Cardiac septum (tissue), 1 donor: ENCODE results near the gene COA4. TPM values are rescaled to one million over a fixed set of nuclear protein-coding genes. Genes with fewer than 3 reads are reported as not detected.
"Not testable (repeated sequence)": the region's sequence is repeated elsewhere in the genome, so short reads cannot be mapped to it uniquely, and the experiment has no call there.

Experiments
- DNase-seq: peaks from one replicate; pipeline ENCODE4 v3.0.0-alpha.2; 2020; ENCODE audit warnings: low spot score
- intact Hi-C: fragments of 100-400 bp; cut with DNase I; formaldehyde crosslinking; loops from one replicate; pipeline ENCODE4 v1.14.0; 2022
- long read RNA-seq: library from polyadenylated mRNA; unstranded; transcript quantifications from one replicate; pipeline ENCODE4 v2.0.0, GENCODE V29; 2021
- total RNA-seq: library from RNA; stranded (reverse); fragmentation: NEBNext Ultra II Directional; extraction: Animal tissue kit (Norgen Biotek cat#: 25700); gene quantifications from one replicate; pipeline ENCODE4 v1.2.1, GENCODE V29; 2021
- donor health status: DM: no; HTN: no; CAD: no.

Gene COA4
- total RNA-seq, result 52.9 TPM
- long read RNA-seq, transcript COA4-201 (2 exons, 960 nt), result major isoform, 23 of 25 reads
- long read RNA-seq, partial matches to known transcripts, result 0 of 25 reads
- long read RNA-seq, other reads (novel, unspliced or antisense), result 1 of 25 reads

DNA sequence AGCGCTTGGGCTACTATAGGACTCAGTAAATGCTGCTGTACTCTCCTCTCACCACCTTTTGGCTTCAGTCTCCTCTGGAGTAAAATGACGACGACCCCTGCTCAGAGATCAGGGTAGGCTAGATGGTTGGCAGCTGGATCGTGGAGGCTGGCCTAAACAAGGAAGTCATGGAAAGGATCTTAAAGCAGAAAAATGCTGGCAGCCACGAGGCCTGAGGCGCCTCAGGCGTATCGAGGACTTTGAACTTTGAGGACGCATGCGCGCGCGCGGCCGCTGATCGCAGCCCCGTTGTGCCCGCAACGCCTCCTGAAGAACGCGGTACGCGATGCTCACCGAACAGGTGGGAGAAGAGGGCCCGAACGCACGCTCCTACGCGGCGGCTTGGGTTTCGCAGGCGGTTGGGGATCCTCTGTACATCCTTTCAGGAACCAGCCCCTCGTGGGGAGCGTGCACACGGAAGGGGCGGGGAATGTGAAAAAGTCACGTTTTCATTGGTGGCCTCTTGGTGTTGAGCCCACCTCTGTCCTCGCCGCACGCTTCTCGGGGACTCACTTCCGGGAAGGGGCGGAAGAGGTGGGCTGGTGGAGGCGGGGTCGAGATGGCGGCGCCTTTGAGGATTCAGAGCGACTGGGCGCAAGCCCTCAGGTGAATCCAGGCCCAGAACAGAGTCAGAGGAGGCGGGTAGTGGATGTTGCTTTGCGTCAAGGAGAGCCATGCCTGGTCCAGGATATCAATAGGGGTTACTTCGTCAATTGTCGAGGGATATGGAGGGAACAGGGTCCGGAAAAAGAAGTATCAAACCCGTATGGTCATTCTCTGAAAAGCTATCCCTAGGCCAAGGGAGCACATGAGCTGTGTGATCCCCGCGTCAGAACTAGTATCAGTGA, at the start of gene COA4, which contains the start of gene PAAF1:
Gene COA4, minus strand, starts transcription at position 423 of the 887 bp plus-strand sequence. CDS start 3,468 bp downstream, outside the sequence.
Gene PAAF1, plus strand, starts transcription at position 576 of the 887 bp plus-strand sequence. Its CDS starts 23 bp downstream, at position 599.
- intact Hi-C loops, result loop anchor here (2.0 kb wide), 1 partner anchor 98 kb away; no protein-coding TSS in a partner anchor
- peak; percentile 95 for DNase-seq

DNA sequence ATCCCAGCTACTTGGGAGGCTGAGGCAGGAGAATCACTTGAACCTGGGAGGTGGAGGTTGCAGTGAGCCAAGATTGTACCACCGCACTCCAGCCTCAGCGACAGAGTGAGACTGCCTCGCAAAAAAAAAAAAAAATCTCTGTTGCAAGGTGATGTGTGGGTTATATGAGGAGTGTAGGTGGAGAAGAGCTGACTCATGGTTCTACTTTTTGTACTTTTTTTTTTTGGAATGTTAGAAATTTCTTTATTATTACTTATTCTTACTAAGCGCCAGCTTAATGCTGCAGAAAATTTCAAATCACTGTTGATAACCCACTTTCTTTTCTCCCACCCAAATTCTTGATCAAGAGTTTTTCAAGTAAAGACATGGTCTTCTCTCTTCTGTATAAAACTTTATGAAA, 44.5 kb upstream of the COA4 start:
- intact Hi-C loops, result no loop called here
- no peak for DNase-seq

DNA sequence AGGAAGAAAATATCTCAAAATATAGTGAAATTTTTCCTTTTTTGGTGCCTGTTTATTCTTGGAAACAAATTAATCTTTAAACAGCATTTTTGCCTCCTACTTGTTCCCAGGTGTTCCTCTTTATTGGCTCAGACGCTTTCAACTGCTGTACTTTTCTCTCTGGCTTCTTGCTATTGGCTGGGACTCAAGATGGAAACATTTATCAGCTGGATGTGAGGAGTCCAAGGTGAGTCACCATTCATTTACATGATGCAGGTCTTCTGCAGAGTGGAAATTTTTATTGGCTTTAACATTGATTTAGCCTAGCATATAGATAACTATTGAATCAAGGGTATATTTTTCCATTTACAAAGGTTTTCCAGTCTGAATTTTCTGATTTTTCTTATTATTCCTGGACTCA, 39.8 kb upstream of the COA4 start:
- no peak for DNase-seq
- intact Hi-C loops, result no loop called here

DNA sequence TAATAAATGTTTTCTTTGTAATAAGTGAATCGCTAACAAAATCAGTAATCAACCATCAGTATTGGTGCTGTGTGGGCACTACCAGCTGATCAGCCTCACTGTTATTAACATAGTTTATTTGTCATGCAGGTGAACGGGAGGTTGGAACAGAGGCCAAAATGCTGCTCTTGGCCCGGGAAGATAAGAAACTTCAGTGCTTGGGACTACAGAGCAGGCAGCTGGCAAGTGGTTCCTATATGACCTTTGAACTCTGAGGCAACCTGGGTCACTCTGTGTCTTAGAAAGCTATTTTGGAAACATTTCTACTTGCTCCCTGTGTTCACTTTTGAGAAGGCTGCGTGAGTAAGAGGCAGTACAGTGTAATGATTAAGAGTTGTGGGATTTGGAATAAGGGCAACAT, 37.6 kb upstream of the COA4 start:
- no peak for DNase-seq
- intact Hi-C loops, result no loop called here

DNA sequence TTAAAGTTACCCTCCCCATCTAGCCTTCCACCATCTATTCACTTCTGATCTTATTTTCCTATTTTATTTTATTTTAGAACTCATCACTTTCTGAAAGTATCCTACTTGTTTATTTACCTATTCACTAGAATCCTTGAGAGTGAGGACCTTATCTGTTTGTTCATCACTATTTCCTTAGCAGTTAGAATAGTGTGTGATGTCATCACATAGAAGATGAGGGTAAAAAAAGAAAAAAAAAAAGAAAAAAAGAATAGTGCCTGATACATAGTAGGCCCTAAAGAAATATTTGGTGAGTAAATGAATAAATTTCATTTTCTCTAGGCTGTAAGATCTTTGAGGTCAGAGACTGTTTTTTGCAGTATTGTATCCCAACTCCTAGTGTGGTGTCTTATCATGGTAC, 36.8 kb upstream of the COA4 start:
- no peak for DNase-seq
- intact Hi-C loops, result no loop called here

DNA sequence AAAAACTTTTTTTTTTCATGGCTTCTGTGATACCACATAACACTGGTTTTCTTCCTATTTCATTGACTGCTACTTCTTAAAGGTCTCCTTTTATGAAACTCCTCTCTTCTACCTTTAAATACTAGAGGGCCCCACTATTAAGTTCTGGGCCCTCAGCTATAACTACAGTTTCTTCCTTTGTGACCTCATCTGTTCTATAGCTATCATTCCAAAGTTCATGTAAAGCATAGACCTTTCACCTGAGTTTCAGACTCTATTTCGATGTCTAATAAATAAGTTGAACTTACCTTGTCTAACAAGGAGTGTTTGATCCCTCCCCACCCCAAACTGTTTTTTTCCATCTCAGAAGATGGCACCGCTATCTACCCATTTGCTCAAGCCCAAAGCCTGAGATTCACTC, 35.4 kb upstream of the COA4 start:
- DNase-seq, result no peak
- intact Hi-C loops, result no loop called here

DNA sequence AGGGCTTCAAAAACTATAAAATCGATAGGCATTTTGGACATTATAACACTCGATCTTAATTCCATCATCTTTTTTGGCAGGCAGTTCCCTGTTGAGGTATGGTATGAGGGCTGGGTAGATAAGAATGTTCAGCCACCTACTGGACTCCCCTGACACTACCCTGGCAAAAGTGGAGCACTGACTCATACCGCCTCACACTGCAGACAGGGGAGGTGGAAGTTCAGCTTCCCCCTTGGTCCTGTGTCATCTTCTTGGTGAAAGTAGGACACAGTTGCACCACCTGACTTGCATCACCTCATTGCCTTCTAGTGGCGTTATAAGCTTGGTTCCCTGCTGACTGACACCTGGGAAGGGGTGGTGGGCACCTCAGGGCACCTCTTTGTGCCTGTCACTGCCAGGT, 30.5 kb upstream of the COA4 start:
- peak; percentile 75 for DNase-seq
- intact Hi-C loops, result no loop called here

DNA sequence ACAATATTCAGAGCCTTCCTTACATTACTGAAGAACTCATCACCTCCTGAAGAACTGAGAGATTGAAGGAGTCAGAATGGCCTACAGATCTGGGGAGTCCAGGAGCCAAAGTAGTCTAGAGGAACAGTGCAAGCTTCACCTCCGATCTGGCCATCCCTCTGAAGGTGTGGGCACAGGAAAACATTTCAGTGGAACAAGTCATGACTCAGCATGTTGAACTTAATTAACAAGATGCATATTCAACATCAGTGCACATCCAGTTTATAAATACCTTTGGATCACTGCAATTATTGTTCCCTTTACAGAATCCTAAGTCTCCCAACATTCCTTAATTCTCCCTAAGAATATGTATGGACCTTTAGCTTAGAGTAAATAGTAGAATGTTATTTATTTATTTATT, 25.7 kb upstream of the COA4 start:
- intact Hi-C loops, result no loop called here
- no peak for DNase-seq

DNA sequence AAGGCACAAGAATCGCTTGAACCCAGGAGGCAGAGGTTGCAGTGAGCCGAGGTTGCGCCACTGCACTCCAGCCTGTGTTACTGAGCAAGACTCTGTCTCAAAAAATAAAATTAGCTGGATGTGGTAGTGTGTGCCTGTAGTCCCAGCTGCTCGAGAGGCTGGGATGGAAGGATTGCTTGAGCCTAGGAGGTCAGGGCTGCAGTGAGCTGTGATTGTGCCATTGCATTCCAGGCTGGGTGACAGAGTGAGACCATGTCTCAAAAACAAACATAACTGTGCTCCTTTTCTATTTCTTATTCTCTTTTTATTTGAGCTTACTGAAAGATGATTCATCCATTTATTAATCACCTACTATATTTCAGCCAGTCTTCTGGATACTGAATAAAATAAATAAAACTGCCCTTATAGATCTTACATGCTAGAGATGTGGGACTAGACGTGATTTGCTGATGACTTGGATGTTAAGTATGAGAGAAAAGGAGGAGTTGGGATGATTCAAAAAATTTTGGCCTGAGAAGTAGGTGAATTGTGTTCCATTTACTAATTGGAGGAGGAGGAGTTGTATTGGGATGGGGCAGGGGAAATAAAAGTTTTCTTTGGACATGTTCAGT, 18.2 kb upstream of the COA4 start:
- intact Hi-C loops, result no loop called here
- no peak for DNase-seq

DNA sequence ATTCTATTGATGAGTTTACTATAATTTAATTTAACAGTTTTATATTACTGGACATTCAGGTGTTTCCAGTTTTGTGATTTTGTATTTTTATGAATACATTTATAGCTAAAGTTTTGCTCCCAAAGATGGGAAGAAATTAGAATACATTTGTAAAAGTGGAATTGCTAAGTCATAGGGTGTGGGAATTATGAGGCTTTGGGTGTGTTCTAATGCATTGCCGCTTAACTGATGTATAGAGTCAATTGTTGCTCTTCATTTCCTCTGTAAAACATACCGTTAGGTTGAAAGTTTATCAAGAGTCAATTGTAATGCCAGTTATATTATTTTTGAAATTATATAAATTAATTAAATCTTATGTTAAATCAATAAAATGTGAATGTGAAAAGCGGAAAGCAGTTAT, 16.4 kb upstream of the COA4 start:
- DNase-seq, result no peak
- intact Hi-C loops, result no loop called here

DNA sequence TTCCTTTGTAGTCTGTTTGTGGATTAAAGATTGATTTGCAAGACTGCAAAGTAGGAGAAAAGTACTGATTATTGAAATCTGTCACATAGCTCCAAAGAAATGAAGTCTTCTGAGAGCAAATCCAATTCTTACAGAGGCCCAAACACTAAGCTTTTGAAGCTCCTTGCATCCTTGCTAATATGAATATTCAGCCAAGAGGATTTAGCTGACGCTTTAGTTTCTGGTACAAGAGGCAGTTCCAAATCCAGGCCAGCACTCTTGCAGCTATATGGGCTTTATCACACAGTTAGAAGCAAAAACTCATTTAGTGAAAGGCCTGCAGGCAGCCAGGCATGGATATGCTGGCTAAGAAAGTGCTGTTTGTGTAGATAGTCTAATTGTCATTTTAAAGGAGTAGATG, 12.9 kb upstream of the COA4 start:
- DNase-seq, result no peak
- intact Hi-C loops, result no loop called here

DNA sequence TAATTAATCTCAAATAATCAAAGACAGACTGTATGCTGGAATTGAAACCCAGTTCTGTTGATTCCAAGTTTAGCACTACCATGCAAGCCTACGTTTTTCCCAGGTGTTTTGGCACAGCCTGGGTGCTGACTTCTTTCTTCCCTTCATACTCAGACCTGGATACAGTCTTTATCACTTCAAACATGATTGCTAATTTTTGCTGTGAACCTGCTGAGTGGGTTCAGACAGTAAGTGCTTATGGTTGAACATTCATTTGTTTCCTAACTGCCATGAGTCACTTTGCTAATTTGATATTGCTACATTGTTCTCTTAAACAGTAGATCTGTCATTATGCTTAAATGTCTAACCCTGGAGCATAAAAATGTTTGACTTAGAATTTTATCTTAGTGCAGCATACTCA, 12.4 kb upstream of the COA4 start:
- intact Hi-C loops, result no loop called here
- no peak for DNase-seq

DNA sequence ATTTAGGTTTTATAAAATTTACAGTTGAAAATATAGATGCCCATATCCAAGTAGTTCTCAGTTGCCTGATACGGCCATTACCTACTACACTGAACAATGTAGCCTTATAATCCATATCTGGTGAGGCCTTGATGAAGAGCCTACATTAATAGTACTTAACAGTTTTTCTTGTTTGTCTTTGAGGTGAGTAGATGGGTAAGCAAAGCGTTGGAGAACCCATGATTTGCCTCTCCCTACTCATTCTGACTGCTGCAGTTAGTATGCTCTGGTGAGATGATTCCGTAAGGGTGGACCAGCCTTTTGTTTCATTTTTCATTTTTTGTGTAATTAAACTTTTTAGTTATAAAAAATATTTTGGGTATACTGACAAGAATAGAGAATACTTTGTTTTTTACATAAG, 11.6 kb upstream of the COA4 start:
- intact Hi-C loops, result no loop called here
- DNase-seq, result no peak

DNA sequence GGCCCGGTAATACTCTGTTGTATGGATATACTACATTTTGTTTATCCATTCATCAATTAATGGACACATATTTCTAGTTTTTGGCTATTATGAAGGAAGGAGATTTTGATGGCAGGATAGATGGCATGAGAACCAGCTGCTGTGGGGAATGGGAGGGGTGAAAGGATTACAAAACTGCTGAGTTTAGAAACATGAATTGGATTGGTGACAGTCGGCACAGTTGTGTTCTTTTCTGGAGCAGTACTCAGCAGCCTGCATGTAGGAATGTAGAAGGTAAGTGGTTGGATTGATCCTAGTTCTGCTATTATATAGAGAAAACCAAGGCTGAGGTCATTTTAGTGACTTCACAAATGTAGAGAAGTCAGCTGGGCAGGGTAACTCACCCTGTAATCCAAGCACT, 7.2 kb upstream of the COA4 start:
- no peak for DNase-seq
- intact Hi-C loops, result no loop called here

DNA sequence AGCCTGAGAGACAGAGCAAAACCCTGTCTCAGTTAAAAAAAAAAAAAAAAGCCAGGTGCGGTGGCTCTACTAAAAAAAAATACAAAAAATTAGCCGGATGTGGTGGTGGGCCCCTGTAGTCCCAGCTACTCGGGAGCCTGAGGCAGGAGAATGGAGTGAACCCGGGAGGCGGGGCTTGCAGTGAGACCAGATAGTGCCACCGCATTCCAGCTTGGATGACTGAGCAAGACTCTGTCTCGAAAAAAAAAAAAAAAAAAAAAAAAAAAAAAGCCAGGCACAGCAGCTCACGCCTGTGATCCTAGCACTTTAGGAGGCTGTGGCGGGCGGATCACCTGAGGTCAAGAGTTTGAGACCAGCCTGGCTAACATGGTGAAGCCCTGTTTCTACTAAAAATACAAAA, 3.8 kb upstream of the COA4 start:
- DNase-seq, intact Hi-C loops: not testable (repeated sequence)

DNA sequence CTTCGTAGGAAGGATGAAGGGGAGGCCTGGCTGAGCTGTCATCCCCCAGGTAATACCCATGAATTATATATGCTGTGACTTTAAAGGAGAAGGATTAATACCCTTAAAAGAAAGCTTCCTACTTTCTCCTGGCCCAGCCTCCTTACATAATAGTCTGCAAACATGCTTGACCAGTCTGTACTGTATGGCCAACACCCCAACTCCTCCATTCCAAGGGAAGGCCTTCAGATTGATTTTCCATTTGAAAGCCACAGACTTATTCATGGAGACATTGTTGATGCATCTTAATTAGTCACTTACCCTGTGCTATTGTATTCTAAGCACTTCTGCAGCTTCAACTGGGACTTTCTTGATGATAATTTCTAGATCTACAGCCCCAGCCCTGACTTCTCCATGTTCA, 2.1 kb upstream of the COA4 start:
- intact Hi-C loops, result loop anchor here (2.0 kb wide), 1 partner anchor 92 kb away; the partner anchor contains the start of gene MRPL48
- no peak for DNase-seq

DNA sequence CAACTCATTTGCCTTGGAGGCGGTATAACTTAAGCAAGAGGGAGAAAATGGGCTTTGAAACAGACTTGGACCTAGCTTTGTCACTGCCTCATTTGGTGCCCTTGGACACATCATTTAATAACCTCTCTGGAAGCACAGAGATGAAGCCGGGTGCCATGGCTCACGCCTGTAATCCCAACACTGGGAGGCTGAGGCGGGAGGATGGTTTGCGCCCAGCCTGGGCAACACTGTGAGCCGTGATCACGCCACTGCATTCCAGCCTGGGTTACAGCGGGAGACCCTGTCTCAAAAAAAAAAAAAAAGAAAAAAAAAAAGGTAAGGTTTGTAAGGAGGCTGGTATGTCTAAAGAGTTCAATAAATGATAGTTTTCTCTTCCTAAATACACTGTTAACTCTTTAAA, 806 bp downstream of the COA4 start:
- no peak for DNase-seq
- intact Hi-C loops, result loop anchor here (2.0 kb wide), 1 partner anchor 97 kb away; no protein-coding TSS in a partner anchor

DNA sequence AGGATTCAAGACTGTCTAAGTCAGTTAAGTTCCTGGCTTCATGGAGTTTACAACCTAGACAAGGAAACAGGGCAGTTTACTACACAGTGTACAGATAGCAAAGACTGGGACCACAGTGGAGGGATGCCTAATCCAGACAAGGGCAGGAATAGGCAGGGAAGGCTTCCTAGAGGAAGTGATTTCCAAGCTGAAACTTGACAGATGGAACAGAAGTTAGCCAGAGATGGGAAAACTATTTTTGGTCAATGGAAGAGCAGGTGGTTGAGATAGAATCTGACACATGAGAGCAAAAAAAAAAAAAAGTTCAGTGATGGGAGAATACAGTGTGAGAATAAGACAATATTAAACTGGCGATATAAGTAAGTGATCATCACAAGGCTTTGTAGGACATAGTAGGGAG, 1.3 kb downstream of the COA4 start:
- DNase-seq, result no peak
- intact Hi-C loops, result no loop called here

DNA sequence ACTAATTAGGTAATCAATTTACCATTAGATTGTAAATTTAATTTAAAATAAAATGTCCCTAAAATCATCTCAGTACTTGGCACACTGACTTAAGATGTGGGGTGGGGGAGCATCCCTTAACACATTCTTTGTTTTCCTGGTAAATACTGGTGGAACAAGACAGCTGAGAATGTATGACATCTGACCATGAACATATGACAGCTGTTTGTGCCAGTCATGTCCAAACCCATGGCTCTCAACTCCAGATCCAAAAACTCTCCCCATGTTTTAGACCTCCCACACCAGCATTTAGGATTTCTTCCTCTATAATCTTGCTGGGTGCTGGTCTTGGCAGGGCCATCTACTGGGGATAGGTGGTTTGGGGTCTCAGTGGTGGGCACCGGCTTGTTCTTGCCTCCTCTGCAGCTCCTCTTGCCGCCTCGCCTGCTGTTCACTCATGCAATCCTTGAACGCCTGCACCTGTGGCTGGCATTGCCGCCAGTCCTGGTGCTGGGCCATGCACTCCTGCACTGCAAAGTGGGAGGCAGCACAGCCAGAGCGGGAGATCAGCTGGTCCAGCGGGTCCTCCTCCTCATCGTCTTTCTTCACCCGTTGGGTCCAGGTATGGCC, 3.8 kb downstream of the COA4 start:
- intact Hi-C loops, result no loop called here
- no peak for DNase-seq

DNA sequence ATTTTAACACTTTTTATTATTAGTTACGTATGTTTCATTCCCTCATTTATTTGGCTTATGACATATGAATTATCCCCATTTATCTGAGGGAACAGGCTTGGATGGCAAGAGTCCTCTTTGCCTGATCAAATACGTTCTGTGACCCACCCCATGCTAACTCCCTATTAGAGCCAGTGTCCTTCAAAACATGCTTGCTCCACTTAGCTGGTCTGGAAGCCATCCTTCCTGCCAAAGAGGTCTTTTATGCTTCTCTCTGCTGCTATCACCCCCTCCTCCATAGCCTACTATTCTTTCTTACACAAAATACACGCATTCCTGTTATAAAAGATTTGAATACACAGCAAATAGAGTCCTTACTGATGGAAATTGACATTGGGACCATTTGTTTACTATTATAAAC, 6.4 kb downstream of the COA4 start:
- intact Hi-C loops, result no loop called here
- no peak for DNase-seq
